Stimulated activated CD8-positive, alpha-beta memory T cell treated with anti-CD3 and anti-CD28 coated beads, Interleukin-4, amount 100 ng/mL, for 48 hours (primary cell): ENCODE results near the gene FHIT.

Experiments
- DNase-seq: peaks from one replicate; pipeline ENCODE4 v3.0.0-alpha.2; 2020

Gene FHIT

GRCh38 chr3:60366486-60366885 is 884.8 kb downstream of the FHIT start:
- no peak for DNase-seq

- no peak for DNase-seq
These were observed 885.9 kb downstream of the FHIT start for GRCh38 chr3:60365360-60365759.

- DNase-seq, result no peak
These were observed 886.8 kb downstream of the FHIT start for GRCh38 chr3:60364475-60364874.

- DNase-seq, result peak; percentile 29
These were observed 887.4 kb downstream of the FHIT start for GRCh38 chr3:60363817-60364216.

- no peak for DNase-seq
These were observed 895.4 kb downstream of the FHIT start for GRCh38 chr3:60355825-60356224.

- DNase-seq, result no peak
These were observed 899.8 kb downstream of the FHIT start for GRCh38 chr3:60351481-60351880.

GRCh38 chr3:60344340-60344739 is 906.9 kb downstream of the FHIT start:
- DNase-seq, result no peak

- no peak for DNase-seq
These were observed 907.4 kb downstream of the FHIT start for GRCh38 chr3:60343831-60344230.

GRCh38 chr3:60339304-60339703 is 911.9 kb downstream of the FHIT start:
- no peak for DNase-seq

GRCh38 chr3:60337421-60337820 is 913.8 kb downstream of the FHIT start:
- no peak for DNase-seq

- no peak for DNase-seq
These were observed 915.2 kb downstream of the FHIT start for GRCh38 chr3:60336061-60336460.

- DNase-seq, result no peak
These were observed 917.5 kb downstream of the FHIT start for GRCh38 chr3:60333710-60334109.

- no peak for DNase-seq
These were observed 921.1 kb downstream of the FHIT start for GRCh38 chr3:60330107-60330506.

- no peak for DNase-seq
These were observed 925.6 kb downstream of the FHIT start for GRCh38 chr3:60325610-60326170.

- DNase-seq, result no peak
These were observed 927.6 kb downstream of the FHIT start for GRCh38 chr3:60323651-60324050.

- DNase-seq, result no peak
These were observed 928.1 kb downstream of the FHIT start for GRCh38 chr3:60323180-60323579.

- DNase-seq, result no peak
These were observed 928.9 kb downstream of the FHIT start for GRCh38 chr3:60322298-60322856.

GRCh38 chr3:60319179-60319858 is 931.9 kb downstream of the FHIT start:
- no peak for DNase-seq

- DNase-seq, result no peak
These were observed 935.0 kb downstream of the FHIT start for GRCh38 chr3:60316121-60316797.

- DNase-seq, result no peak
These were observed 937.2 kb downstream of the FHIT start for GRCh38 chr3:60313951-60314461.

GRCh38 chr3:60313231-60313798 is 937.9 kb downstream of the FHIT start:
- DNase-seq, result no peak

GRCh38 chr3:60309539-60310268 is 941.5 kb downstream of the FHIT start:
- DNase-seq, result no peak

- no peak for DNase-seq
These were observed 942.4 kb downstream of the FHIT start for GRCh38 chr3:60308808-60309207.
